Muscle of back (tissue), 11 donors: ENCODE data around the gene SNED1. TPM values are rescaled to one million over a fixed set of nuclear protein-coding genes. Genes with fewer than 3 reads are reported as not detected.
"Not testable (repeated sequence)": the region's sequence is repeated elsewhere in the genome, so short reads cannot be mapped to it uniquely, and the experiment has no call there.

Experiments used
- DNase-seq, 3 donors: peaks; one replicate each; pipeline versions ENCODE4 v3.0.0 to v3.0.0-alpha.2; 2013
- polyA plus RNA-seq, 10 donors: library from polyadenylated mRNA; unstranded; fragments of 120-200 nt; gene quantifications; one replicate each; pipeline ENCODE4 v1.2.1, GENCODE V29; 2013; ENCODE audit not compliant: insufficient read length in 10 of 10

Gene SNED1
- polyA plus RNA-seq, 10 donors = 2.2 to 5.6 (median 3.3) TPM

GRCh38 chr2:240970104-240970503 is 28.3 kb upstream of the SNED1 start:
- no peak for DNase-seq

GRCh38 chr2:240970816-240971215 is 27.6 kb upstream of the SNED1 start:
- DNase-seq = no peak

- no peak for DNase-seq
These were observed 26.2 kb upstream of the SNED1 start for GRCh38 chr2:240972201-240972600.

- DNase-seq = no peak
These were observed 25.5 kb upstream of the SNED1 start for GRCh38 chr2:240972636-240973521.

GRCh38 chr2:240974771-240975572 is 23.4 kb upstream of the SNED1 start:
- DNase-seq = no peak

GRCh38 chr2:240975903-240976302 is 22.5 kb upstream of the SNED1 start:
- not testable (repeated sequence) for DNase-seq

- DNase-seq = no peak
These were observed 17.1 kb upstream of the SNED1 start for GRCh38 chr2:240981280-240981679.

- no peak for DNase-seq
These were observed 16.3 kb upstream of the SNED1 start for GRCh38 chr2:240981871-240982800.

GRCh38 chr2:240982821-240983281 is 15.6 kb upstream of the SNED1 start:
- no peak for DNase-seq

GRCh38 chr2:240983361-240983995 is 14.9 kb upstream of the SNED1 start:
- DNase-seq = peak in 1 of 3 donors; percentile 61

- DNase-seq = no peak
These were observed 14.4 kb upstream of the SNED1 start for GRCh38 chr2:240983996-240984498.

GRCh38 chr2:240985881-240986786 is 12.3 kb upstream of the SNED1 start:
- no peak for DNase-seq

- DNase-seq = peak in 2 of 3 donors; percentile 33 to 73
These were observed 11.5 kb upstream of the SNED1 start for GRCh38 chr2:240986787-240987411.

- DNase-seq = no peak
These were observed 10.8 kb upstream of the SNED1 start for GRCh38 chr2:240987588-240987987.

GRCh38 chr2:240988146-240988545 is 10.3 kb upstream of the SNED1 start:
- no peak for DNase-seq

GRCh38 chr2:240988571-240989271 is 9.7 kb upstream of the SNED1 start:
- DNase-seq = no peak

- no peak for DNase-seq
These were observed 8.8 kb upstream of the SNED1 start for GRCh38 chr2:240989451-240990265.

- no peak for DNase-seq
These were observed 8.2 kb upstream of the SNED1 start for GRCh38 chr2:240990266-240990529.
